GM15510 (cell line): ENCODE data around the gene DACT2.

Experiments
- POLR2A ChIP-seq: IDR thresholded peaks from 3 replicates; pipeline ENCODE4 v1.6.1; 2011; ENCODE audit warnings: borderline replicate concordance; ENCODE audit not compliant: insufficient read length; ENCODE audit errors: extremely low read depth

The DACT2 gene

GRCh38 chr6:168340819-168341218 lies 21.2 kb upstream of the DACT2 start:
- TF ChIP-seq POLR2A: no peak

- TF ChIP-seq POLR2A: no peak
Observed at GRCh38 chr6:168338777-168339176, 19.2 kb upstream of the DACT2 start.

GRCh38 chr6:168336967-168337366 lies 17.4 kb upstream of the DACT2 start:
- no peak for TF ChIP-seq POLR2A

- no peak for TF ChIP-seq POLR2A
Observed at GRCh38 chr6:168333989-168334388, 14.4 kb upstream of the DACT2 start.

GRCh38 chr6:168333491-168333890 lies 13.9 kb upstream of the DACT2 start:
- no peak for TF ChIP-seq POLR2A

- no peak for TF ChIP-seq POLR2A
Observed at GRCh38 chr6:168333039-168333438, 13.5 kb upstream of the DACT2 start.

- no peak for TF ChIP-seq POLR2A
Observed at GRCh38 chr6:168332020-168332419, 12.4 kb upstream of the DACT2 start.

GRCh38 chr6:168331058-168331457 lies 11.5 kb upstream of the DACT2 start:
- no peak for TF ChIP-seq POLR2A

- no peak for TF ChIP-seq POLR2A
Observed at GRCh38 chr6:168330403-168330802, 10.8 kb upstream of the DACT2 start.

GRCh38 chr6:168328086-168328485 lies 8.5 kb upstream of the DACT2 start:
- TF ChIP-seq POLR2A: no peak

- TF ChIP-seq POLR2A: no peak
Observed at GRCh38 chr6:168326294-168327261, 7.0 kb upstream of the DACT2 start.

GRCh38 chr6:168322966-168323365 lies 3.4 kb upstream of the DACT2 start:
- no peak for TF ChIP-seq POLR2A

GRCh38 chr6:168320634-168321033 lies 1.1 kb upstream of the DACT2 start:
- TF ChIP-seq POLR2A: no peak

- no peak for TF ChIP-seq POLR2A
Observed at GRCh38 chr6:168318579-168319278, 848 bp downstream of the DACT2 start.

- no peak for TF ChIP-seq POLR2A
Observed at GRCh38 chr6:168318090-168318489, 1.5 kb downstream of the DACT2 start.

- no peak for TF ChIP-seq POLR2A
Observed at GRCh38 chr6:168315596-168315995, 4.0 kb downstream of the DACT2 start.
